Gastroesophageal sphincter (tissue), 4 donors: Measurements from ENCODE around the gene TRPM7. TPM values are rescaled to one million over a fixed set of nuclear protein-coding genes. Genes with fewer than 3 reads are reported as not detected.

Source experiments
- ATAC-seq: fragments of 150-250 bp; one replicate; pipeline ENCODE4 v1.9.1; 2016; ENCODE audit warnings: mild to moderate bottlenecking, moderate library complexity
- H3K27ac ChIP-seq, 4 donors: fragments of 200-600 bp; sonication (generic) in 3 of 4; 1 replicate in 3 of 4; 2 replicates in 1 of 4; pipeline ENCODE4 v1.5.1; 2016 to 2019
- H3K27me3 ChIP-seq: fragments of 200-600 bp; sonication (generic); one replicate; pipeline ENCODE4 v1.5.1; 2019
- H3K36me3 ChIP-seq, 2 donors: fragments of 200-600 bp; sonication (generic); one replicate each; pipeline ENCODE4 v1.5.1; 2019; ENCODE audit warnings: control low read depth in 1 of 2
- H3K4me1 ChIP-seq, 3 donors: fragments of 200-600 bp; sonication (generic); 1 replicate in 2 of 3; 2 replicates in 1 of 3; pipeline ENCODE4 v1.5.1; 2016 to 2019; ENCODE audit warnings: control low read depth in 2 of 3
- H3K4me3 ChIP-seq, 2 donors: fragments of 200-600 bp; sonication (generic); one replicate each; pipeline ENCODE4 v1.5.1; 2019; ENCODE audit warnings: mild to moderate bottlenecking in 1 of 2, moderate library complexity in 1 of 2
- H3K9me3 ChIP-seq, 3 donors: fragments of 200-600 bp; sonication (generic); one replicate each; pipeline ENCODE4 v1.5.1; 2017 to 2019; ENCODE audit warnings: control low read depth in 2 of 3
- EP300 ChIP-seq: sonication (generic); formaldehyde crosslinking; IDR thresholded peaks from one replicate; pipeline ENCODE4 v1.6.1; 2017; ENCODE audit warnings: antibody characterized with exemption, mild to moderate bottlenecking
- POLR2A ChIP-seq, 2 donors: fragments of 450-650 bp; IDR thresholded peaks; one replicate each; pipeline ENCODE4 v1.6.1; 2017; ENCODE audit warnings: antibody characterized with exemption in 2 of 2, mild to moderate bottlenecking in 2 of 2, moderate library complexity in 1 of 2
- POLR2AphosphoS5 ChIP-seq: sonication (generic); formaldehyde crosslinking; IDR thresholded peaks from one replicate; pipeline ENCODE4 v1.6.1; 2017; ENCODE audit warnings: antibody characterized with exemption
- WGBS, 2 donors: methylation state at CpG; one replicate each; pipeline ENCODE4 v1.1.5; 2018; ENCODE audit warnings: low coverage in 1 of 2; 5-methylcytosine and 5-hydroxymethylcytosine counted together
- total RNA-seq, 4 donors: library from RNA; depleted of rRNA; stranded (reverse); fragments of >200 nt; gene quantifications; one replicate each; pipeline ENCODE4 v1.1.0, GENCODE V29; 2016
- TF ChIP-seq, protein P1 (sequence below), 4 experiments: fragments of 200-600 bp in 2 of 4; fragments of 450-650 bp in 2 of 4; sonication (generic) in 1 of 4; IDR thresholded peaks; one replicate each; pipeline ENCODE4 v1.5.1; 2017 to 2019; ENCODE audit warnings: antibody characterized with exemption in 4 of 4, mild to moderate bottlenecking in 2 of 4, moderate library complexity in 2 of 4

Gene TRPM7
- total RNA-seq, 4 donors from 2014 or later, result 29.1 to 82.0 (median 40.3) TPM

DNA sequence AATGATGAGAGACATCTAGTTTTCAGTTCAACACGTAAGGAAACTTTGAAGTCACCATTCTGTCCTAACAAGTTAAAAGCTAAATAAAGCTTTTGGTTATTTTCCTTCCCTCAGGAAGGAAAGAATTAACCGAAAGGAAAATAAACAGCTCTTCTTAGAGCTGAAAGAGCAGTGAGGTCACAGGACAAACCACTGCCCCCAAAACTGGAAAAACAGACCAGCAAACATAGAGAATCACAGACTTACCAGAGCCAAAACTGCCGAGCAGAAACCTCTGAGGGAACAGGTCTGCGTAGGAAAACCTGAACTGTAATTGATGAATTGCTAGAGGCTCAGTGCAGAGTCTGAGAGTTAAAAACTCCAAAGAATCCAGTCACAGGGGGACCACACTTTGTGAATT is 154.8 kb downstream of the TRPM7 start:
- Histone ChIP-seq H3K27ac (no peak overlapping the region), H3K27me3 (no peaks in the 10 kb centered on the region), H3K4me3 (no peak overlapping the region), H3K9me3 (peaks cover 0 to 6% (median 0%) of the 10 kb centered on the region in 3 donors), H3K36me3 (no peaks in the 10 kb centered on the region), H3K4me1 (no peaks in the 10 kb centered on the region)
- no peak for TF ChIP-seq POLR2AphosphoS5
- no peak for TF ChIP-seq POLR2A (IDR thresholded peaks at IDR 0.05)
- TF ChIP-seq, protein P1, sequence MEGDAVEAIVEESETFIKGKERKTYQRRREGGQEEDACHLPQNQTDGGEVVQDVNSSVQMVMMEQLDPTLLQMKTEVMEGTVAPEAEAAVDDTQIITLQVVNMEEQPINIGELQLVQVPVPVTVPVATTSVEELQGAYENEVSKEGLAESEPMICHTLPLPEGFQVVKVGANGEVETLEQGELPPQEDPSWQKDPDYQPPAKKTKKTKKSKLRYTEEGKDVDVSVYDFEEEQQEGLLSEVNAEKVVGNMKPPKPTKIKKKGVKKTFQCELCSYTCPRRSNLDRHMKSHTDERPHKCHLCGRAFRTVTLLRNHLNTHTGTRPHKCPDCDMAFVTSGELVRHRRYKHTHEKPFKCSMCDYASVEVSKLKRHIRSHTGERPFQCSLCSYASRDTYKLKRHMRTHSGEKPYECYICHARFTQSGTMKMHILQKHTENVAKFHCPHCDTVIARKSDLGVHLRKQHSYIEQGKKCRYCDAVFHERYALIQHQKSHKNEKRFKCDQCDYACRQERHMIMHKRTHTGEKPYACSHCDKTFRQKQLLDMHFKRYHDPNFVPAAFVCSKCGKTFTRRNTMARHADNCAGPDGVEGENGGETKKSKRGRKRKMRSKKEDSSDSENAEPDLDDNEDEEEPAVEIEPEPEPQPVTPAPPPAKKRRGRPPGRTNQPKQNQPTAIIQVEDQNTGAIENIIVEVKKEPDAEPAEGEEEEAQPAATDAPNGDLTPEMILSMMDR (IDR thresholded peaks at IDR 0.05), result no peak
- no peak for TF ChIP-seq EP300
- ATAC-seq, result no peak
- WGBS, 2 donors, result 38 to 54% methylated on average over 3 to 4 of the region's 4 CpGs

DNA sequence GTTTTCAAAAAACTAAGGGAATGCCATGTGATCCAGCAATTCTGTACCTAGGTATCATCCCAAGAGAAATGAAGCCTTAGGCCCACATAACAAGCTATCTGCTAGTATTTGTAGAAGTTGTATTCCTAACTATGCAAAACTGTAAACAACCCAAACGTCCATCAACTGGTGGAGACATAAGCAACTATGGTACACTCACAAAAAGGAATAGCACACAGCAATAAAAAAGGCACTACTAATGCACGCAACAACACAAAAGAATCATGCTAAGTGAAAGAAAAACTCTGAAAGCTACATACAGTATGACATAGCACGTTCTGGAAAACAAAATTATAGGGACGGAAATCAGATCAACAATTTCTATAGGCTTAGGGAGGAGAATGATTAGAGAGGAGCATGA is 155.4 kb downstream of the TRPM7 start:
- ATAC-seq, result no peak
- Histone ChIP-seq H3K4me3 (no peak overlapping the region), H3K27ac (no peak overlapping the region), H3K27me3 (no peaks in the 10 kb centered on the region), H3K9me3 (peaks cover 0 to 6% (median 0%) of the 10 kb centered on the region in 3 donors), H3K4me1 (no peaks in the 10 kb centered on the region), H3K36me3 (no peaks in the 10 kb centered on the region)
- TF ChIP-seq POLR2A (IDR thresholded peaks at IDR 0.05) (no peak), EP300 (no peak), POLR2AphosphoS5 (no peak)
- TF ChIP-seq, protein P1 (IDR thresholded peaks at IDR 0.05), result no peak
- 93% methylated on average over 4 of the region's 4 CpGs for WGBS, 2 donors

DNA sequence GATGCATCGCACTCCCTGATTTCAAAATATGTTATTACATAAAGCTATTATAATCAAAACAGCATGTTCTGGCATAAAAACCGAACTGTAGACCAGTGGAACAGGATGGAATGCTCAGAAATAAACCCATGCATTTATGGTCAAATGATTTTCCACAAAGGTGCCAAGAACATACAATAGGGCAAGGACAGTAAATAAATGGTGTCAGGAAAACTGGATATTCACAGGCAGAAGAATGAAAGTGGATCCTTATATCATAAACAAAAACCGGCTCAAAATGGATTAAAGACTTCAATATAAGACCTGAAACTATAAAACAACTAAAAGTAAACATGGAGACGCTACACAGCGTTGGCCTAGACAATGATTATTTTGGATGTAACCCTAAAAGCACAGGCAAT is 162.7 kb downstream of the TRPM7 start:
- Histone ChIP-seq H3K9me3 (no peaks in the 10 kb centered on the region), H3K4me1 (peaks cover 0 to 6% (median 0%) of the 10 kb centered on the region in 3 donors), H3K27ac (no peak overlapping the region), H3K27me3 (no peaks in the 10 kb centered on the region), H3K36me3 (no peaks in the 10 kb centered on the region), H3K4me3 (no peak overlapping the region)
- TF ChIP-seq EP300, result no peak
- TF ChIP-seq POLR2AphosphoS5, result no peak
- TF ChIP-seq, protein P1 (IDR thresholded peaks at IDR 0.05), result no peak
- TF ChIP-seq POLR2A (IDR thresholded peaks at IDR 0.05), result no peak
- no peak for ATAC-seq
- WGBS, 2 donors, result 36 to 47% methylated on average over 2 to 5 of the region's 5 CpGs

DNA sequence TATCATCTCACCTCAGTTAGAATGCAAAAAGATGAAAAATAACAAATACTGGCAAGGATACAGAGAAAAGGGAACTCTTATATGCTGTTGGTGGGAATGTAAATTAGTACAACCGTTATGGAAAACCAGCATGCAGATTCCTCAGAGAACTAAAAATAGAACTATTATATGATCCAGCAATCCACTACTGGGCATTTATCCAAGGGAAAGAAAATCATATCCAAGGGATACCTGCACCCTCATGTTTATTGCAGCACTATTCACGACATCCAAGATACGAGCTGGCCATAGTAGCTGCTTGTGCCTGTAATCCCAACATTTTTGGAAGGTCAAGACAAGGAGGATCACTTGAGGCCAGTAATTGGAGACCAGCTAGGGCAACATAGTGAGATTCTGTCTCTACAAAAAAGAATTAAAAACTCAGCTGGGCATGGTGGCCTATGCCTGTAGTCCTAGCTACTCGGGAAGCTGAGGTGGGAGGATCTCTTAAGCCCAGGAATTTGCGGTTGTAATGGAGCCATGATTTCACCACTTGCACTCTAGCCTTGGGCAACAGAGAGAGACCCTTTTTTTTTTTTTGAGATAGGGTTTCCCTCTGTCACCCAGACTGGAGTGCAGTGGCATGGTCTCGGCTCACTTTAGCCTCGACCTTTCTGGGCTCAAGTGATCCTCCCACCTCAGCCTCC is 166.7 kb downstream of the TRPM7 start:
- Histone ChIP-seq H3K27ac (no peak overlapping the region), H3K9me3 (peaks cover 0 to 8% (median 0%) of the 10 kb centered on the region in 3 donors), H3K4me3 (no peak overlapping the region), H3K4me1 (peaks cover 0 to 6% (median 0%) of the 10 kb centered on the region in 3 donors), H3K27me3 (no peaks in the 10 kb centered on the region), H3K36me3 (no peaks in the 10 kb centered on the region)
- TF ChIP-seq, protein P1 (IDR thresholded peaks at IDR 0.05), result no peak
- TF ChIP-seq EP300, result no peak
- no peak for TF ChIP-seq POLR2AphosphoS5
- TF ChIP-seq POLR2A (IDR thresholded peaks at IDR 0.05), result no peak
- whole genome bisulfite sequencing, 2 donors, result 31 to 61% methylated on average over 6 of the region's 7 CpGs
- no peak for ATAC-seq

DNA sequence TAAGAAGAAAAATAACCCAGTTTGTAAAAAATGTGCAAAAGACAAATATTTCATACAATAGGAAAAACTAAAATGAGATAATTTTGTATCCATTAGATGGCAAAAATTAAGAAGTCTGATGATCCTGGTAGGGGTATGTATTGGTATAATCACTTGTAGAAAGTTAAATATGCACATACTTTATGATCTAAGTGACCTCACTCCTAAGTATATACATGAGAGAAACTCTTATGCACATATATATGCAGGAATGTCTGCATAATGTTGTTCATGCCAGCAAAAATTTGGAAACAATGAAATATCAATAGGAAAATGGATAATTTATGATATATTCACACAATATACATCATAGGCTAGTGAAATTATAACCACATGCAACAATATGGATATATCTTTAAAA is 173.6 kb downstream of the TRPM7 start:
- Histone ChIP-seq H3K27ac (no peak overlapping the region), H3K36me3 (peaks cover 0 to 14% of the 10 kb centered on the region in 2 donors), H3K4me3 (no peak overlapping the region), H3K4me1 (no peaks in the 10 kb centered on the region), H3K27me3 (no peaks in the 10 kb centered on the region), H3K9me3 (peaks cover 0 to 3% (median 0%) of the 10 kb centered on the region in 3 donors)
- TF ChIP-seq POLR2A (IDR thresholded peaks at IDR 0.05) (no peak), POLR2AphosphoS5 (no peak), EP300 (no peak)
- TF ChIP-seq, protein P1 (IDR thresholded peaks at IDR 0.05), result no peak
- ATAC-seq, result no peak
